Right atrium auricular region (tissue), 2 donors: Measurements from ENCODE around the gene MCRIP1. TPM values are rescaled to one million over a fixed set of nuclear protein-coding genes. Genes with fewer than 3 reads are reported as not detected.

Experiments
- DNase-seq: peaks from one replicate; pipeline ENCODE4 v3.0.0-alpha.2; 2019; ENCODE audit warnings: low spot score
- H3K27ac ChIP-seq, 2 donors: fragments of 200-600 bp; sonication (generic); 1 replicate in 1 of 2; 2 replicates in 1 of 2; pipeline ENCODE4 v1.5.1; 2016 to 2019
- H3K27me3 ChIP-seq, 2 donors: fragments of 200-600 bp; sonication (generic); one replicate each; pipeline versions ENCODE4 v1.5.1 to v1.6.0; 2017 to 2019
- H3K36me3 ChIP-seq: fragments of 200-600 bp; sonication (generic); one replicate; pipeline ENCODE4 v1.5.1; 2016
- H3K4me1 ChIP-seq, 2 donors: fragments of 200-600 bp; sonication (generic); one replicate each; pipeline versions ENCODE4 v1.5.1 to v1.6.0; 2017 to 2019
- H3K4me3 ChIP-seq, 2 donors: fragments of 200-600 bp; sonication (generic); 1 replicate in 1 of 2; 2 replicates in 1 of 2; pipeline ENCODE4 v1.5.1; 2017 to 2019; ENCODE audit warnings: mild to moderate bottlenecking in 1 of 2, moderate library complexity in 1 of 2
- H3K9me3 ChIP-seq, 2 donors: fragments of 200-600 bp; sonication (generic); one replicate each; pipeline ENCODE4 v1.5.1; 2019
- total RNA-seq, 2 donors: library from RNA; depleted of rRNA; stranded (reverse); fragments of >200 nt; gene quantifications; one replicate each; pipeline ENCODE4 v1.1.0, GENCODE V29; 2016
- TF ChIP-seq, protein P1 (sequence below), 2 donors: fragments of 200-600 bp; sonication (generic); IDR thresholded peaks; one replicate each; pipeline ENCODE4 v1.5.1; 2019; ENCODE audit warnings: antibody characterized with exemption in 2 of 2

The MCRIP1 gene
- total RNA-seq, 2 donors from 2014 or later = 91.3 to 108 TPM

DNA sequence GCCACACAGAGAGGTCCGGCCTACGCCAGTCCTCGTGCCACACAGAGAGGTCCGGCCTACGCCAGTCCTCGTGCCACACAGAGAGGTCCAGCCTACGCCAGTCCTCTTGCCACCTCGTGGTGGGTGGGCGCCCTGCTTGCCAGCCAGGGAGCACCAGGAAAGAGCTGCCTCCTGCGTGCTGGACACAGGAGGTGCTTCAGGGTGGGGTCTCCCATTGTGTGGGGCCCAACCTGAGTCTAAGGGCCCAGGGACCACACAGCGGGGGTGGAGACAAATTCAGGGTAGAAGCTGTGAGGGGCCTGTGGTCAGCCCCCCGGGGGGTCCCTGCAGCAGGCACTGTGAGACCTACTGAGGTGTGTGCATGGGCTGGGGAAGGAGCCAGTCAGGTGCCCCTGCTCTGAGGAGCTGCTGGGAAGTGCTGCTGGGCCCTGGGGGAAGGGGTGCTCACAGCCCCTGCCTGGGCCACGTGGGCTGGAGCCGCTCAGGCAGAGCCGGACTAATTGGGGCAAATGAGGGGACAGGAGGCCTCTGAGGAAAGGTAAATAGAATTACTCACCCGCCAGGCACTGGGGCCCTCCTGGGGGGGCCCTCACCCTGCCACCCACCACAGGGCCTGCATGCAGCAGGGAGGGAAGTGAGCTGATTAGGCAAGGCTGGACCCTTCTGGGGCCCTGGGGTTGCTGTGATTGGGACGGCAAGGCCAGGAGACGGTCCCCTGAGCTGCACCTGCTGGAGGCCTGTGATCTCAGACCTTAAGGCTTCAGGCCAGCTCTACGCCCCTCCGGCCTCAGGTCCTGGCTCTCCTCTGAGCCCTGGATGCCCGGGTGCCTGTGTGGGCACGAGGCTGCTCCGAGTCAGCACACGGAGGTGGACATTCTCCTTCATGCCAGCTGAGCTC, 18.1 kb downstream of the MCRIP1 start:
- no peak for DNase-seq
- TF ChIP-seq, protein P1, sequence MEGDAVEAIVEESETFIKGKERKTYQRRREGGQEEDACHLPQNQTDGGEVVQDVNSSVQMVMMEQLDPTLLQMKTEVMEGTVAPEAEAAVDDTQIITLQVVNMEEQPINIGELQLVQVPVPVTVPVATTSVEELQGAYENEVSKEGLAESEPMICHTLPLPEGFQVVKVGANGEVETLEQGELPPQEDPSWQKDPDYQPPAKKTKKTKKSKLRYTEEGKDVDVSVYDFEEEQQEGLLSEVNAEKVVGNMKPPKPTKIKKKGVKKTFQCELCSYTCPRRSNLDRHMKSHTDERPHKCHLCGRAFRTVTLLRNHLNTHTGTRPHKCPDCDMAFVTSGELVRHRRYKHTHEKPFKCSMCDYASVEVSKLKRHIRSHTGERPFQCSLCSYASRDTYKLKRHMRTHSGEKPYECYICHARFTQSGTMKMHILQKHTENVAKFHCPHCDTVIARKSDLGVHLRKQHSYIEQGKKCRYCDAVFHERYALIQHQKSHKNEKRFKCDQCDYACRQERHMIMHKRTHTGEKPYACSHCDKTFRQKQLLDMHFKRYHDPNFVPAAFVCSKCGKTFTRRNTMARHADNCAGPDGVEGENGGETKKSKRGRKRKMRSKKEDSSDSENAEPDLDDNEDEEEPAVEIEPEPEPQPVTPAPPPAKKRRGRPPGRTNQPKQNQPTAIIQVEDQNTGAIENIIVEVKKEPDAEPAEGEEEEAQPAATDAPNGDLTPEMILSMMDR (IDR thresholded peaks at IDR 0.05) = no peak
- H3K27me3 ChIP-seq = no peaks in the 10 kb centered on the region

DNA sequence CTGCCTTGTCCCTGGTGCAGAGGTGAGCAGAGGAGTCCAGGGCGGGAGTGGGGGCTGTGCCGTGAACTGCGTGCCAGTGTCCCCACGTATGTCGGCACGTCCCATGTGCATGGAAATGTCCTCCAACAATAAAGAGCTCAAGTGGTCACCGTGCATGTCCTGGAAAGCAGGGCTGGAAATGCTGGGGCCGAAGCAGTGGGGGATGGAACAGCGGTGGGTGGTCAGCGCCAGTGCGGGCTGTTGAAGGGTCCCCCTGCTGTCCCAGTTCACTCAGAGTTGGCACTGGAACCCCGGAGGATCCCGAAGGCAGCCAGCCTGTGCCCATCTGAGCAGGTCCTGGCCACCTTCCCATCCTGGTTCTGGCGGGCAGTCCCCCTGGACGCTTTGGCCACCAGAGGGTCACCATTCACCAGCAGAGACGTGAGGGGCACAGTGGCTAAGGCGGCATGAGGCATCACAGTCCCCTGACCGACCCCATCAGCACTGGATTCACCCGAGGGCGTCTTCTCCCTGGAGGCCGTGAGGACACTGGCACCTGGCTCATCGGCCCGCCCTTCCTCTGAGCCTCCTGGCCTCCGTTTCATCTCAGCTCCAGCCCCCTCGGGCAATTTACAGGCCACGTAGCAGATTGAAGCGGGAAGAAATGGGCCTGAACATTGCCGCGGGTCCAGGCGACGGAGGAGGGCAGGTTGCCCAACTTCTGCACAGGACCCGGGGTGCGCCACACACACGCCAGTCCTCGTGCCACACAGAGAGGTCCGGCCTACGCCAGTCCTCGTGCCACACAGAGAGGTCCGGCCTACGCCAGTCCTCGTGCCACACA, 19.0 kb downstream of the MCRIP1 start:
- H3K4me3 ChIP-seq = no peak overlapping the region
- no peaks in the 10 kb centered on the region for H3K27me3 ChIP-seq
- TF ChIP-seq, protein P1 (IDR thresholded peaks at IDR 0.05) = no peak
- no peak overlapping the region for H3K27ac ChIP-seq
- no peaks in the 10 kb centered on the region for H3K36me3 ChIP-seq
- no peaks in the 10 kb centered on the region for H3K4me1 ChIP-seq
- no peaks in the 10 kb centered on the region for H3K9me3 ChIP-seq
- no peak for DNase-seq

More for the DNA sequence above, 18.1 kb downstream of the MCRIP1 start:
- no peaks in the 10 kb centered on the region for H3K36me3 ChIP-seq
- no peak overlapping the region for H3K27ac ChIP-seq
- H3K4me1 ChIP-seq = no peaks in the 10 kb centered on the region
- no peaks in the 10 kb centered on the region for H3K9me3 ChIP-seq
- H3K4me3 ChIP-seq = no peak overlapping the region

DNA sequence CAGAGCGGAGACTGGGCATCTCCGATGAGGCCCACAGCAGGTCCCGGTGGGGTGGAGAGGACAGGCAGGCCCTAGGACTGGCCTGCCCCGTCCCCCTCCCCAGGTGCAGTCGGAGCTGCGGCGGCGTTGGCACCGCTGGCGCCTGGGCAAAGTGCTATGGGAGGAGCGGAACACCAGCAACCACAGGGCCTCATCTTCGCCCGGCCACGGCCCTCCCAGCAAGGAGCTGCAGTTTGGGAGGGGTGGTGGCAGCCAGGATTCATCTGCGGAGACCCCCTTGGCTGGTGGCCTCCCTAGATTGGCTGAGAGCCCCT, 19.8 kb downstream of the MCRIP1 start:
- DNase-seq = no peak
- Histone ChIP-seq H3K4me1 (no peaks in the 10 kb centered on the region), H3K4me3 (no peak overlapping the region), H3K9me3 (no peaks in the 10 kb centered on the region), H3K36me3 (no peaks in the 10 kb centered on the region), H3K27me3 (no peaks in the 10 kb centered on the region), H3K27ac (no peak overlapping the region)
- TF ChIP-seq, protein P1 (IDR thresholded peaks at IDR 0.05) = no peak

- DNase-seq = no peak
- Histone ChIP-seq H3K27ac (no peak overlapping the region), H3K4me3 (no peak overlapping the region), H3K36me3 (no peaks in the 10 kb centered on the region), H3K27me3 (no peaks in the 10 kb centered on the region), H3K9me3 (no peaks in the 10 kb centered on the region), H3K4me1 (no peaks in the 10 kb centered on the region)
- TF ChIP-seq, protein P1 (IDR thresholded peaks at IDR 0.05) = no peak
These were observed 20.3 kb downstream of the MCRIP1 start for GRCh38 chr17:81812571-81813370.

DNA sequence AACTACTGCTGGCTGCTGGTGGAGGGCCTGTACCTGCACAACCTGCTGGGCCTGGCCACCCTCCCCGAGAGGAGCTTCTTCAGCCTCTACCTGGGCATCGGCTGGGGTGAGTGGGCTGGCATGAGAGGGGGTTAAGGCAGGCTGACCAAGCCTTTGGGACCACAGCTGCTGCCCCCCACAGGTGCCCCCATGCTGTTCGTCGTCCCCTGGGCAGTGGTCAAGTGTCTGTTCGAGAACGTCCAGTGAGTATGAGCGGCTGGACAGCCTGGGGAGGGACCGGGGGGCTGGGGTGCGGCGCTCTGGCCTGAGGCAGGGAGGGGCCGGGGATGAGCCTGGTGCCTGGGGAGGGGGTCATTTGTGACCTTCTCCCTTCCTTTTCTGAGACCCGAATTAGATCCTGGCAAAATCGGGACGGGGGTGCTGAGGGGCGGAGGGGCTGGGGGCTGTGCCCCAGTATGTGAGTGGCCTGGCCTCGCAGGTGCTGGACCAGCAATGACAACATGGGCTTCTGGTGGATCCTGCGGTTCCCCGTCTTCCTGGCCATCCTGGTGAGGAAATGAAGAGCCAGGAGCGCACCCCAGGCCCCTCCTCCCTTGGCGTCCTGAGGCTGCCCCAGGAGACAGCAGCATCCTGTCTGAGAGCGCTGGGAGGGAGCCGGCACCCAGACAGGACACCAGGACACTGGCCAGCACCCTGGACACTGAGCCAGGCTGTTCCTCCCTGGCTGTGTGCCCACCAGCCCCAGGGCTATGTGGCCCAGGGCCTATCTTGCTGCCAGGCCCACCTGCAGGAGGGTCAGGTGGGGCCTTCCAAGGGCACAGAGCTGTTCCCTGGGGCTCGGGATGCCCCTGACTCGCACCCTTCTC, 21.2 kb downstream of the MCRIP1 start:
- Histone ChIP-seq H3K4me1 (no peaks in the 10 kb centered on the region), H3K9me3 (no peaks in the 10 kb centered on the region), H3K36me3 (no peaks in the 10 kb centered on the region), H3K27ac (no peak overlapping the region), H3K4me3 (no peak overlapping the region), H3K27me3 (no peaks in the 10 kb centered on the region)
- no peak for DNase-seq
- TF ChIP-seq, protein P1 (IDR thresholded peaks at IDR 0.05) = no peak
